GM18505 (cell line): ENCODE measurements around the gene E2F6.

Source experiments
- ATAC-seq: cut with Tn5 transposase; IDR thresholded peaks from one replicate; pipeline ENCODE4 v1.9.1; 2021; ENCODE audit not compliant: unreplicated experiment
- POLR2A ChIP-seq: IDR thresholded peaks from 4 replicates; pipeline ENCODE4 v1.6.1; 2011; ENCODE audit warnings: borderline replicate concordance; ENCODE audit not compliant: insufficient read depth, insufficient read length; ENCODE audit errors: extremely low read depth

The E2F6 gene

DNA sequence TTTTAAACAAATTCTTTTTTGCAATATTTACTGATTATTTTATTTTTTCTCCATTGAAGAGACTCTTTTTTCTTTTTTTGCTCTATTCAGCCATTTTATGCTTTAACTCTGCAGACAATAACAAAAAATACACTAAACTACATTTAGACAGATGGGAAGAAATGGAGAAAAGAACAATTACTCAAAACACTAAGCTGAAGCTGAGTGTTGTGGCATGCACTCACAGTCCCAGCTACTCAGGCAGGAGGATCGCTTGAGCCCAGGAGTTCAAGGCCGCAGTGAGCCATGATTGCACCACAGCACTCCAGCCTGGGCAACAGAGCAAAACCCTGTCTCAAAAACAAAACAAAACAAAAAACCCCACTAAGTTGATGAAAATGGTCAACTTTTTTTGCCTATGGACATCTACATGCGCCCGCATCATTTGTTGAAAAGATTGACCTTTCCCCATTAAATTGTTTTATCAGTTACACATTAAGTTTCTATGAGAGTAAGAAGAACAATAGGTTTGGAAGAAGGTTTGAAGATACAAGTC lies 43.0 kb downstream of the E2F6 start:
- no peak for TF ChIP-seq POLR2A
- no peak for ATAC-seq

DNA sequence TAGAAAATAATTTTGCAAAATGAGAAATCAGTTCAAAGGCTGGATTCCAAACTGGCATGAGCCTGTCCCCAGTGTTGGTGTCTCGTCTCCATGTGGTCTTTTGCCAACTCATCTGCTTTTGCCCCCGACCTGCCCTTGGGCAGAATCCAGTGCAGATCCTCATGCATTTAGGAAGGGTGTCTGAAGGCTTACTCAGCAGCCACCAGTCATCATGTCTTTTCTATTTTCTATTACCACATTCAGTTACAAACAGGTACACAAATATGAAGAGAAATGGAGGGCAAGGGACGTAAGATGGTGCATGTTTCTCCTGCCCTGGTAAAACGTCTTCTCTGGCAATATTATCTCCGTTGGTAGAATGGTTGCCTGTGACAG lies 43.5 kb downstream of the E2F6 start:
- no peak for TF ChIP-seq POLR2A
- ATAC-seq, result no peak

DNA sequence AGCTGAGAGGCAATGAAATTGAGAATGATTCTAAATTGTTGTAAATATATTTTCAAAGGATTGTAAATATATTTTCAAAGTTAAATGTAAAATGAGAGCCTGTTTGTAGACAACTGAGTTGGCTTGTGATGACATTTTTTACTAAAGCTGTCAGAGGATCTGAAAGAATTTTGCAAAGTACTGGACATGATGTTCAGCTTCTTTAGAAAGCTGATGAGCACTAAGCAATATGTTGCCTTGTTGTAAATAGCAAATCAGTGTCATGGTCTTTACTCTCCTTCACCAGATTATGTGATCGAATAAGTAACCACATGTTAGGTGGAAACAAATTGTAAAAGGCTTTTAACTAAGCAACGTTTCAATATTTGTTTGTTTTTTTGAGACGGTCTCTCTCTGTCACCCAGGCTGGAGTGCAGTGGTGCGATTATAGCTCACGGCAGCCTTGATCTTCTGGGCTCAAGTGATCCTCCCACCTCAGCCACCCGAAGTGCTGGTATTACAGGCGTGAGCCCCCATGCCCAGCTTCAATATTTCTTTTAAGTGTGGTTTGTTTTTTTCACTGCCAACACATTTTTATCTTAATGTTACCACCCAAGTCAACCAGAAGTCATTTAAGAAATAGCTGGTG lies 44.0 kb downstream of the E2F6 start:
- TF ChIP-seq POLR2A, result no peak
- ATAC-seq, result no peak

DNA sequence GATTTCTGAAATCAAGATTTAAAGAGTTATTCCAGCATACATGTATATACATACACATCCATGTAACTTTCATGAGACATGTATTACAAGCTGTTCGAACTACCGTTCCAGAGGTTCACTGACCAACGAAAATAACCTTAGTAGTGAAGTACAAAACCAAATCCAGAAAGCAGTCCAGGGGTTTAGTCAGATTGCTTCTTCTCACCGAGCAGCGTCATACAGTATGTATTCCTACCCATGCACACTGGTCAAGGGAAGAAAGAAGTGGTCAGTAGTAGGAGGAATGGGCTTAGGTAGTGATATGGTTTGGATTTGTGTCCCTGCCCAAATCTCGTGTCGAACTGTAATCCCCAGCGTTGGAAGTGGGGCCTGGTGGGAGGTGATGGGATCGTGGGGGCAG lies 45.3 kb downstream of the E2F6 start:
- ATAC-seq, result no peak
- no peak for TF ChIP-seq POLR2A

DNA sequence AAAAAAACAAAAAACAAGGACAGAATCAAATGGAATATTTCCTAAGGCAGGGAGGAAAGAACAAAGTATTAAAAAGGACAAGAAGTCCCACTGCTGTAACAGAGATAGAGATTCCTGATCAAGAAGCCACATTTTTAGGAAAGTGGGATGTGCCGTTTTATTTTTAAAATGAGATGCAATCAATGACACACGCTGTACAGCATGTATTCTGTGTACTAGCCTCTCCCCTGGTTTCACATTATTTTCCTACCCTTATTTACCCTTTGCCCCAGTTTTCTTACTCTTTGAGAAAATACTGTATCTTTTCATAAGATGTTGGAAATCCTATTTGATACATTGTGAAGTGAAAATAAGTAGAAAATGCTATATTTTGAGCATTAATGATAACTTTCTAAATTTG lies 45.8 kb downstream of the E2F6 start:
- TF ChIP-seq POLR2A, result no peak
- ATAC-seq, result no peak

DNA sequence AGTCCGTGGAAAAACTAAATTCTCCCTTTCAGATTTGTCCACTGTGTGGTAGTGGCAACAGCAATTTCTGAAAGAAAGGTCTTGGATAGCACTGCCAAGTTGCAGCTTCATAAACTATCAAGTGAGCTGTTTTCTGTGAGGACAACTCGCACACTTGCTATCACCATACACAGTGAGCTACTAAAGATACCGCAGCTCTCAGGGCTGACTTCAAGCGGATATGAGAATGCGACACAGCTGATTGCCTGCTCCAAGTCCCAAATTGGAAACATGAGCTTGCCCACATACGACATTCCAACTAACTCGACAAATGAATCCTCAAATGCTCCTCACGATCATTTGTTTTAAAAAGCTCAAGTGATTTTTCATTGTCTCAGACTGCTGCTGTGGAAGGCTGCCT lies 46.2 kb downstream of the E2F6 start:
- no peak for TF ChIP-seq POLR2A
- ATAC-seq, result no peak

DNA sequence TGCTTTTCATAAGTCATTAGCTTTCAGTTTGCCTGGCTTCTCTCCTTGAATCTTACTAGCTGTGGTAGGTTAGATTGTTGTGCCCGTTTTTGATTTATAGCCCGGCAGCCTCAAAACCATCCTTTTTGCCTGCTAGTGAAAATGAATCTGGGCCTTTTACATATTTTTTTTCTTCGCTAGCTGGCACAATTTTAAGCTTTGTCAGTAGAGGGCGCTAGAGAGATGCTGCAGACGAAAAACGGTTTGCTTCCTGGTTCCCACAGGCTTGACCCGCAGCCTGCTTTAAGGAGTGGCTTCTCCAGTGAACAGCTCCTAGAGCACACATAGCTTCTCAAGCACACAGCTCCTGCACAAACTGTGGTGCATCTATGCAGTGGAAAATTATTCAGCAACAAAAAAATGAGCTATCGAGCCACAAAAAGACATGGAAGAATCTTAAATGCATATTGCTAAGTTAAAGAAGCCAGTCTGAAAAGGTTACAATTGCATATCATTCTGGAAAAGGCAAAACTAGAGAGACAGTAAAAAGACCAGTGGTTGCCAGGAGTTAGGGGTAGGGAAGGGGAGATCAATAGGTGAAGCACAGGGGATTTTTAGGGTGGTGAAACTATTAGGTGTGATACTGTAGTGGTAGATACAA lies 47.9 kb downstream of the E2F6 start:
- ATAC-seq, result no peak
- TF ChIP-seq POLR2A, result no peak

DNA sequence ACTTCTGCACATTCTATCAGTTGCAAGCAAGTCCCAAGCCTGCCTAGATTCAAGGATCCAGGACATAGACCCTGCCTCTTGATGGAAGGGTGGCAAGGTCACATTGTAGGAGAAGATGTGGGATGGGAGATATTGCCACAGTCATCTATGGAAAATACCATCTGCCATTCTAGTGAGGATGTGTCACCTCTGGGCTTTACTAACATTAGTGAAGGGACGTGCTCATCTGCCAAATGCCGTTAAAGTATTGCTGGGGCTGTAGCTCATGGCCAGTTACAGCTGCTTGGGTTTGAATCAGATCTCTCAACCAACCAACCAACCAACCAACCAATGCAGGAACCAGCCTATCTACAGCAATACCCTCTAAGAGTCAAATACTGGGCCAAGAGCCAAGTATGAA lies 49.0 kb downstream of the E2F6 start:
- no peak for ATAC-seq
- TF ChIP-seq POLR2A, result no peak

DNA sequence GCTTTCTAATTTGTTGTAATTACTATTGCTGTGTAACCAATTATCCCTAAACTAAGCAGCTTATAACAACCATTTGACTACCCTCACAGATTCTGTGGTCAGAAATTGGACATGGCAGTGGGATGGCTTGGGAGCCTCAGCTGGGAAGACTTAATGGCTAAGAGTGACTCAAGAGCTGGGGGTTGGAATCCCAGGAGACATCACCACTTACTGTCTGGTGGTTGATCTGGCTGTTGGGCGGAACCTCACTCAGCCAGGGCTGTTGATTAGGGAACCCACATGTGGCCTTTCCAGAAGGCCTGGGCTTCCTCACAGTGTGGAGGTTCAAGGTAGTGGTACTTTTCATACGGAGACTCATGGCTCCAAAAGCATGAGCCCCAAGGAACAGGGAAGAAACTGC lies 49.8 kb downstream of the E2F6 start:
- ATAC-seq, result no peak
- TF ChIP-seq POLR2A, result no peak

DNA sequence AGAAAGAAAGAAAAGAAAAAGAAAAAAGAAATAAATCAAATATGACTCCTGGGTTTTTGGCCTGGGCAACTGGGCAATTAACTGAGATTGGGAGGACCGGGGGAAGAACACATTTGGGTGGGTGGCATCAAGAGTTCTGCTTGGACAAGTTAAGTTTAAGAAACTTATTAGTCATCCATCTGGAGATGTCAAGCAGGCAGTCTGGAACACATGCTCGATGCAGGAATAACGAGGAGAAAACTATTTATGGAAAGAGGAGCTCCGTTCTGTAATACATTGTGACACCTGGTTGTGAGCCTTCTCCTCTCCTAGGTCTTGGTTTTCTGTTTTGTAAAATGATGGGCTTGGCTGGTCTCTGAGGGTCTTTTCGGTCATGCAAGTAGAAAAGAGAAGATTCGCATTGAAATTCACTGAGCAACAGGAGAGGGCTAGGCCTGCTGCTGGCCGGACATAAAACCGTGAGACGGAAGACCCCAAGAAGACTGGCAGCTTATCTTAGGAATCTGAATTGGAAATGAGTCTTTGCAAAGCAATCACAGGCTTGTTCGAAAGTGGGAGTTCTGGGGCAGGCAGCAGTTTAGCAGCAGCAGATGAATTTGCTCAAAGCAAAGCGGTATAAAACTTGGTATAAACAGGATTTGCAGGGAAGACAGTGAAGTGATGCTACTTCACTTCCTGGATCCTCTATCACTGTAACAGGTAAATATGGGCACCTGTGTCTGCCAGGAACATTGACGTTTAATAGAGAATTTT lies 51.4 kb downstream of the E2F6 start:
- no peak for TF ChIP-seq POLR2A

DNA sequence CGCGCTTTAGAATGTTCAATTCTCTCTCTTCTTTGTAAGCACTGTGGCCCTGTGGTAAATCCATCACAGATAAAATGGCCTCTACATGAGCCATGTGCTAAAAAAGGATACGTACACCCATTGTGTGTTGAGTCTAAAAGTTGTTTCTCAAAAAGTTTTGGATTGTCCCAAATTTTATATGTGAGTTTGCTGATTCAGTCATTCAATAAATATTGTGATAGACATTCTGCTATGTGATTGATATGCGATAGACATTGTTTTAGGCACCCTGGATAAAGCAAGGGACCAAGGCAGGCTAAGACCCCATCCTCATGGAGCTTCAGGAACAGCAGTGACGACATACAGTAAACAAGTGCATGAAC lies 53.5 kb downstream of the E2F6 start:
- no peak for TF ChIP-seq POLR2A
- ATAC-seq, result no peak

More for the DNA sequence above, 51.4 kb downstream of the E2F6 start:
- ATAC-seq, result no peak

DNA sequence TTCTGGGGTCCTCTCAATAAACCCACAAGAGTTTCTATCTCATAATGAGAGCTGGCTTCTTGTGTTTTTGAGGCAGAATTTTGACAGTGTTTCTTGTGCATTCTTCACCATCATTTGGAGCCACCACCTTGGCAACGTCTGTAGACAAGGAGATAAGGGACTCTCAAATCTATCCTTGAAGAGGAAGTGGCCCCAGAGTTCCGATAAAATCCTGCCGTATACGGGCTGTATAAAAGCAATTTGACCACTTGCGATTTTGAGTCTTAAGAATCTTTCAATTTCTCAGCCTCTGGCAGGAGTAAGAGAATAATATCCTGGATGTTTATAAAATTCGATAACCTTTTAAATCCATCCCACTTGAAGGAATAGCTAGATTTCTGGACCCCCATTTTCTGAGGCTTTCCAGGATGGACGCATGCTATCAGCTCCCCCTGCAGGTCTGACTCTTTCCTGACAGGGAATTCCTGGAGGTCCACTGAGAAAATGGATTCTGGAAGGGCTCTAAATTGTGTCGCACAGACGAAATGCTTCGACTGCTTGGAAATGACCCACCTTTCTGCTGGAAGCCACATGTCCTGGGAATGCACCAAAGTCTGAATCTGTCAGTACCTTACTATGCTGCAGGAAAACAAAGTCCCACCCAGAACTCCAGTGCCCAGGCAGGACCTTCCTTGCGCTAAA lies 54.1 kb downstream of the E2F6 start:
- TF ChIP-seq POLR2A, result no peak
- ATAC-seq, result no peak

DNA sequence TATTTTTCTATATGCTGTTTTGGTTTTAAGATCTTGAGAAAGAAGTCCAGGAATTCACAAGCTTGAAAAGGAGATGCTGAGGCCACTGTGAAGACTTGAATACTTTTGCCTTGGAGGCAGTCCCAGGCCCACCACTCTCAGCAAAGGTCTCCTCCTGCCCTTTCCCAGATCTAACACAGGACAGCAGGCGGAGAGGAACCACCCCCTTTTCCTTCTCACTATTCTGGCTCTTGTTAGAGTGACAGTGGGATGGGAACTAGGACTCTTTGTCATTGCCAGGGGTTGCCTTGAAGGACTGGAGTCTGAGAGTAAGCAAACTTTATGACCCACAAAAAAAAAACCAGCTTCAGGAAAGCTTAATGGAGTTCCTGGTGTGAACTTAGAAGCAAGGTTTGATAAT lies 54.7 kb downstream of the E2F6 start:
- ATAC-seq, result no peak
- no peak for TF ChIP-seq POLR2A

DNA sequence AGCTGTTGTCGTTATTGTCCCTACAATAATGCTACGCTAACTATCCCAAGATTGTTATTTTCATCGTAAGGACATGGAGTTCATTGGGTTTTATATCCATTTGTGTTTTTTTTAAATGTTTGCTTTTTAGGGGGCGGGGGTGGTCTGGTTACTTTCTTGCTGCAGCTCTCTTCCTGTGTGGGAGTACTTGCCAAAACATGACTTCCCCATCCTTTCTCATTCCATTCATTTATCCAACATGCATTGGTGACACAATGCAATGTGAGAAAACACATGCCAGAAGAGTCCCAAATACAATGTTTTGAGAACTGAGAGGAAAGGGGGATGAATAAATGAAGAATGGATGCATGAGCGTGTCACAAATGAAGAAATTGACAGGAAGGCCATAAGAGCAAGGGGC lies 55.9 kb downstream of the E2F6 start:
- no peak for ATAC-seq
- TF ChIP-seq POLR2A, result no peak

DNA sequence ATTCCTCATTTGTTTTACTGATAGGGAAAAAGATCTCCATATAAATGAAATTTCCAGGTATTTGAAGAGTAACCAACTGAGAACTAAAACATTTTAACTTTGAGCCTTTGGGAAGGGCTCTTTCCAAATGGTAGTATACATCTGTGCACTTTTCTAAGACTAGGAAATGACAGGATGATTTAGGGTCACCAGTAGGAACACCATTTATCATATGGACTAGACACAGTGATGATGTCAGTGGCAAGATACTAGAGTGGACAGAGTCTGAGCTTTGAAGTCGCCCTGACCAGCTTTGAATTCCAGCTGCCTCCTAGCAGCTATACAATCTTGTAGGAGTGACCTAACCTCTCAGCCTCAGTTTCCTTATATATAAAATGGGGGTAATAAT lies 56.4 kb downstream of the E2F6 start:
- ATAC-seq, result no peak
- no peak for TF ChIP-seq POLR2A
